Brain microvascular endothelial cell (primary cell): ENCODE data around the gene RGPD8.
"Not testable (repeated sequence)": the region's sequence is repeated elsewhere in the genome, so short reads cannot be mapped to it uniquely, and the experiment has no call there.

Experiments
- DNase-seq: peaks from one replicate; pipeline ENCODE4 v3.0.0-alpha.2; 2020
- H3K27ac ChIP-seq: fragments of 250-450 bp; sonication (Bioruptor Pico); 2 replicates; pipeline ENCODE4 v1.5.1; 2020; ENCODE audit warnings: mild to moderate bottlenecking, moderate library complexity
- H3K27me3 ChIP-seq: fragments of 250-450 bp; sonication (Bioruptor Pico); replicated peaks from 2 replicates; pipeline ENCODE4 v1.5.1; 2020; ENCODE audit warnings: mild to moderate bottlenecking
- H3K36me3 ChIP-seq: fragments of 250-450 bp; sonication (Bioruptor Pico); replicated peaks from 2 replicates; pipeline ENCODE4 v1.5.1; 2020; ENCODE audit warnings: mild to moderate bottlenecking
- H3K4me3 ChIP-seq: 2 replicates; pipeline ENCODE4 v1.5.1; 2011; ENCODE audit warnings: low read depth, mild to moderate bottlenecking, control low read depth, low read length, moderate library complexity
- CTCF ChIP-seq: IDR thresholded peaks from 2 replicates; pipeline ENCODE4 v1.5.1; 2011; ENCODE audit warnings: low read depth, mild to moderate bottlenecking, moderate library complexity, low read length, control low read depth, inconsistent platforms; ENCODE audit errors: missing control alignments
- in situ Hi-C: cut with HindIII; loops from 2 replicates; pipeline ENCODE4 v1.10.0; 2017; ENCODE audit warnings: low sequenced_read_pairs, low pct_ligation_motif_present

RGPD8 gene

DNA sequence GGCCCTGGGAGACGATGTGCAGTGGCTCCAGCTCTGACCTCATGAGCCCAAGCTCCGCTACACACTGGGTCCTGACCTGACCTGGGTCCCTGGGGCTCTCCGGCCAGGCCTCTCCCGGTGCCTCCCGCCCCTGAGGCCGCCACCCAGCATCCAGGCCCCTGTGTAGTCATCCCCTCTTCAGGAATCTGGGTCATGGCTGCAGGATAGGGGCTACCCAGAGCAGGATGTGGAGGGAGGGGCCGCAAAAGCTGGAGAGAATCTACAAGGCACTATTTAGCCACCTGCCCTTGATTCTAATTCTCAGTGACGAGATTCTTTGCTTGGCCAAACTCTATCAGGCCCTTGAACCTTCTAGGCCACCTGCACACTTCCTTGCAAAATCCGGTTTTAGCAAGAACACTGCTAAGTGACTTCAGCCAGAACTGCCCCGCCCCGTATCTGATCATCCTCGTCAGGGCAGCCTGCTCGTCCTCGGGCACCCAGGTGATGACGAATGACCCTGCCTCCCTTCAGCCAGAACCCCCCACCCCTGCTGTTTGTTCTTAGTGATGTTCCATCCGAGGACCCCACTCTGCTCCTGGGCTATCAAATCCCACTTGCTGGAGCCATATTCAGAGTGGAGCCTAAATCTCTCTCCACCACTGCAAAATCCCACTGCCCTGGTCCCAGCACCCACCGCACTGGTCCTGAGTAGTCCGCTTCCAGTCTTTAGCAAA, 2.4 kb upstream of the RGPD8 start:
- DNase-seq, H3K27me3 ChIP-seq, H3K4me3 ChIP-seq, H3K36me3 ChIP-seq, H3K27ac ChIP-seq, in situ Hi-C loops: not testable (repeated sequence)

- H3K36me3 ChIP-seq, H3K27me3 ChIP-seq, H3K27ac ChIP-seq, in situ Hi-C loops, DNase-seq, H3K4me3 ChIP-seq: not testable (repeated sequence)
These were observed 1.7 kb upstream of the RGPD8 start for GRCh38 chr2:112434890-112435715.

DNA sequence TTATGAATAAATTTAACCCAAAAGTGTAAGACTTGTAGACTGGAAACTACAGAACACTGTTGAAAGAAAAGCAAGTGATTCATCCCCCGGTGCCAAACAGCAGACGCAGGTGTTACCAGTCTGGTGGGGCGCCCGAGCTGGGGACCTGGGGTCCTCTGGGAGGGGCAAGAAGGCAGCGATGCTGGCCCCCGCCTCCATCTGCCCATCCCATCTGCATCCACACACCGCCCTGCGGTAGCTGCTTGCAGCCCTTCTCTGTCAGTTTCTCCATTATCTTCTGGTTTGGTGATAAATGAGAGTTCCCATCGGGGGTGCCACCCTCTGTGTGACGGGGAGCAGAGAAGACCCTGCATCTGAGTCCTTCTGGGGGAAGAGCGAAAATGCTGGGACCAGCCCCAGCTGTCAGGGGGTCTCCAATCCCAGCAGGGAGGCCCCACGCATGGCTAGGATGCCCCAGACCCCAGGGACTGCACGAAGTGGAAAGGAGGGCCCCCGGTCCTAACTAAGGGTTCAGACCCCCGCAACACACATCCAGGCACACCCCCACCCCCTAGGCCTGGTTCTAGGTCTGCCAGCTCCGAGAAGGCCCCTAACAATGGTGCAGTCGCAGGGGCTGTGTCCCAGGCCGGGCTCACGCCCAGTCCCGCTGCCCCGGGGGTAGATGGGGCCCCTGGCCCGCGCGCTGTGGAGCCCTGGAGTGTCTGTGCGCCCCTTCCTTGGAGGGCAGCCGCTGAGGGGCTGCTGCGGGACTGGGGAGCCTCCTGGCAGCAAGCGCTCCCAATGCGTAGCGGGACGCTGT, 686 bp upstream of the RGPD8 start:
- no peak for TF ChIP-seq CTCF
- DNase-seq = no peak
- H3K27me3 ChIP-seq = no peaks in the 10 kb centered on the region
- no peak overlapping the region for H3K27ac ChIP-seq
- H3K4me3 ChIP-seq = no peak overlapping the region
- in situ Hi-C loops = no loop called here
- H3K36me3 ChIP-seq = no peaks in the 10 kb centered on the region

DNA sequence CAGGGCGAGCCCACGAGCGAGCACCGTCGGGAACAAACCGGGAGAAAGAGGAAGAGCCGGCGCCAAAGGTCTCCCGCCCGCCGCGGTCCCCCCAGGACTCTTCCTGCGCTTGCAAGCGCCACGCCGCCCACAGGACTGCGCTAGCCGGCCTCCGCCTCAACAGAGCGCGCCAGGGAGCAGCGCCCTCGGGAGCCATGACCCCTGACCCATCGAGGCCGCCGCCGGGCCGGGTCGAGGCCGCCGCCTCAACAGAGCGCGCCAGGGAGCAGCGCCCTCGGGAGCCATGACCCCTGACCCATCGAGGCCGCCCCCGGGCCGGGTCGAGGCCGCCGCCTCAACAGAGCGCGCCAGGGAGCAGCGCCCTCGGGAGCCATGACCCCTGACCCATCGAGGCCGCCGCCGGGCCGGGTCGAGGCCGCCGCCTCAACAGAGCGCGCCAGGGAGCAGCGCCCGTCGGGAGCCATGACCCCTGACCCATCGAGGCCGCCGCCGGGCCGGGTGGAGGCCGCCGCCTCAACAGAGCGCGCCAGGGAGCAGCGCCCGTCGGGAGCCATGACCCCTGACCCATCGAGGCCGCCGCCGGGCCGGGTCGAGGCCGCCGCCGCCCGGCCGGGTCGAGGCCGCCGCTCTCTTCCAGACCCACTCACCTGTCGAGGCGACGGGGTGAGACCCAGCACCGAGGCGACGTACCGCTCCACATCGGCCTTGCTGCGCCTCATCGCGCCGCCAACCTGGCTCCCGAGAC, 538 bp downstream of the RGPD8 start:
- H3K27ac ChIP-seq, DNase-seq, in situ Hi-C loops: not testable (repeated sequence)

DNA sequence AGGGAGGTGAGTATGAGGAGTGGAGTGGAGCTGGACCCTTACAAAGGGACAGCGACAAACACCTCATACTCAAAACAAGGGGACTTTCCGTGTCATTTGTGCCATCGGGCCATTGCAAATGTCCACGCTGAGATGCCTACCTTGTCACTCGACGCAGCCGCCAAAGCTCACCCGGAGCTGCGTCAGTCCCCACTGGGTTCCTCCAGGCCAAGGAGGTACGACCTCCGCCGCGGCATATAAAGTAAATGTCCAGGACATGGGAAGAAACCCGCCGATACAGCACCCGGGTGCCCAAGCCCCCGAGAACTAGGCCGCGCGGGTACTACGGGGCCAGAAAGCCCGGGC, 1.1 kb downstream of the RGPD8 start:
- H3K27me3 ChIP-seq, DNase-seq, H3K36me3 ChIP-seq, H3K27ac ChIP-seq, in situ Hi-C loops: not testable (repeated sequence)
- peak overlapping the region; percentile 17 for H3K4me3 ChIP-seq

More for the DNA sequence above, 538 bp downstream of the RGPD8 start:
- peak overlapping the region; percentile 39 for H3K4me3 ChIP-seq
- H3K27me3 ChIP-seq, H3K36me3 ChIP-seq: not testable (repeated sequence)

DNA sequence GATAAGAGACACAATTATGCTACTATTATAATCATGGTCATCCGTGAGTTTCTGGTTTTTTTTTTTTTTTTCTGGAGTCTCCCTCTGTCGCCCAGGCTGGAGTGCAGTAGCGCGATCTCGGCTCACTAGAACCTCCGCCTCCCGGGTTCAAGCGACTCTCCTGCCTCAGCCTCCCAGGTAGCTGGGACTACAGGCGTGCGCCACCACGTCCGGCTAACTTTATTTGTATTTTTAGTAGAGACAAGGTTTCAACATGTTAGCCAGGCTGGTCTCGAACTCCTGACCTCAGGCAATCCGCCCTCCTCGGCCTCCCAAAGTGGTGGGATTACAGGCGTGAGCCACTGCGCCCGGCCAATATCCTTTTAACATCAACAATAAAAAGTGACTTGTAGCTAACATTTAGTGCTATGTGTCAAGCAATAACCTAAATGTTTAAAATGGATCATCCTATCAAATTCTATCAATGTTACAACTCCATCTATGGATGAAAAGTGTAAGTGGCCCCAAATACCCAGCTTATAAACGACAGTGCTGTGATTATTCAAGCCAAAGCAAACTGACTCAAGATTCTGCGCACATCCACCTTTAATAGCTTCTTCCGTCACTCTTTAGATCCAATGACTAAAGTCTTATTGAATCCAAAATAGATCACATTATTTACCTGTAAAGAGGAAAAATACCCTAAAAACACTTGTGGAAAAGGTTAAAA, 1.7 kb downstream of the RGPD8 start:
- H3K27ac ChIP-seq, H3K4me3 ChIP-seq, H3K27me3 ChIP-seq, H3K36me3 ChIP-seq, in situ Hi-C loops: not testable (repeated sequence)
- peak; percentile 6 for DNase-seq

GRCh38 chr2:112424553-112424952, 8.9 kb downstream of the RGPD8 start:
- H3K27me3 ChIP-seq, DNase-seq, H3K4me3 ChIP-seq, H3K36me3 ChIP-seq, H3K27ac ChIP-seq, in situ Hi-C loops: not testable (repeated sequence)

DNA sequence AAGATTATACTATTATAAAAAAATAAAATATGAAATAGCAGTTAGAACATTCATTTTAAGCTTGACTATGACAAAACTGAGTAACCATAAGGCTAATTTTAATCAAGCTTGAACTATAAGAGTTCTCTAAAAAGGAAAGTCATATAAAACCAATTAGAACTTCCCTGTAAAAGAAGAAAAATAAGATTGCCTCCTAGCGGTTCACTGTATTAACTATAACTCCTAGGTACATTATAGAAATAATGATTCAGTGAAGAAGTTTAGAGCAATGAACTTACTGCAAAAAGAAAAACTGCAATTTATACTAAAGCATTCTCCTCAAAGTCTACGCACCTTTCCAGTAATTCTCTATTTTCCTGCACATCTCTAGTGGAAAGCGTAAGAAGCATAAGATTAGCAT, 16.6 kb downstream of the RGPD8 start:
- DNase-seq, in situ Hi-C loops, H3K4me3 ChIP-seq, H3K27me3 ChIP-seq, H3K36me3 ChIP-seq, H3K27ac ChIP-seq: not testable (repeated sequence)

GRCh38 chr2:112360055-112360454, 73.4 kb downstream of the RGPD8 start:
- H3K27me3 ChIP-seq, DNase-seq, in situ Hi-C loops, H3K27ac ChIP-seq, H3K36me3 ChIP-seq, H3K4me3 ChIP-seq: not testable (repeated sequence)

- H3K27me3 ChIP-seq, in situ Hi-C loops, H3K4me3 ChIP-seq, H3K36me3 ChIP-seq, DNase-seq, H3K27ac ChIP-seq: not testable (repeated sequence)
These were observed 79.1 kb downstream of the RGPD8 start for GRCh38 chr2:112354335-112354734.

- H3K27ac ChIP-seq, DNase-seq, in situ Hi-C loops, H3K27me3 ChIP-seq, H3K4me3 ChIP-seq, H3K36me3 ChIP-seq: not testable (repeated sequence)
These were observed 80.4 kb downstream of the RGPD8 start for GRCh38 chr2:112352809-112353603.

DNA sequence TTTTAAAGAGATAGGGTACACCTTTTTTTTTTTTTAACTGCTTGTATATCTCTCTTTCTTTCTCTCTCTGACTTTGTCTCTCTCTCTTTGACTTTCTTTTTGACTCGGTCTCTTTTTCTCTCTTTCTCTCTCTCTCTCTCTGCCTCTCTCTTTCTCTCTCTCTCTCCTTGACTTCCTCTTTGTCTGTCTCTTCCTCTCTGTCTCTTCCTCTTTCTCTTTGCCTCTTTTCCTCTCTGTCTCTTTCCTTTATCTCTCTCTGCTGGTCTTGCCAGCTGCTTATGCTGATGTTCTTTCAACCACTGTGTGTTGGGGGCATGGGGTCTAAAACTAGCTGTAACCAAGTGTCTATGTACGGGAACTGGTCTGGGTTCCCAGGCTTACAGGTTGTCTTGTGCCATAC, 81.2 kb downstream of the RGPD8 start:
- in situ Hi-C loops, DNase-seq, H3K27ac ChIP-seq, H3K36me3 ChIP-seq, H3K27me3 ChIP-seq, H3K4me3 ChIP-seq: not testable (repeated sequence)
